ENCODE data around the gene GALNTL6.

GRCh38 chr4:172866421-172866820, 1053.2 kb downstream of the GALNTL6 start:
- TF ChIP-seq, protein P1, sequence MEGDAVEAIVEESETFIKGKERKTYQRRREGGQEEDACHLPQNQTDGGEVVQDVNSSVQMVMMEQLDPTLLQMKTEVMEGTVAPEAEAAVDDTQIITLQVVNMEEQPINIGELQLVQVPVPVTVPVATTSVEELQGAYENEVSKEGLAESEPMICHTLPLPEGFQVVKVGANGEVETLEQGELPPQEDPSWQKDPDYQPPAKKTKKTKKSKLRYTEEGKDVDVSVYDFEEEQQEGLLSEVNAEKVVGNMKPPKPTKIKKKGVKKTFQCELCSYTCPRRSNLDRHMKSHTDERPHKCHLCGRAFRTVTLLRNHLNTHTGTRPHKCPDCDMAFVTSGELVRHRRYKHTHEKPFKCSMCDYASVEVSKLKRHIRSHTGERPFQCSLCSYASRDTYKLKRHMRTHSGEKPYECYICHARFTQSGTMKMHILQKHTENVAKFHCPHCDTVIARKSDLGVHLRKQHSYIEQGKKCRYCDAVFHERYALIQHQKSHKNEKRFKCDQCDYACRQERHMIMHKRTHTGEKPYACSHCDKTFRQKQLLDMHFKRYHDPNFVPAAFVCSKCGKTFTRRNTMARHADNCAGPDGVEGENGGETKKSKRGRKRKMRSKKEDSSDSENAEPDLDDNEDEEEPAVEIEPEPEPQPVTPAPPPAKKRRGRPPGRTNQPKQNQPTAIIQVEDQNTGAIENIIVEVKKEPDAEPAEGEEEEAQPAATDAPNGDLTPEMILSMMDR (conservative IDR thresholded peaks at IDR 0.05; ENCODE audit: low read length) = no peak
- TF ChIP-seq EZH2phosphoT487 (IDR thresholded peaks at IDR 0.05; ENCODE audit: borderline replicate concordance) = no peak
